NB4 (cell line): ENCODE data around the gene TLE2.

Experiments
- CTCF ChIP-seq: IDR thresholded peaks from one replicate; pipeline ENCODE4 v1.5.1; 2012; ENCODE audit warnings: low read depth, low read length
- MAX ChIP-seq: IDR thresholded peaks from 2 replicates; pipeline ENCODE4 v1.6.1; 2011; ENCODE audit warnings: low read depth, low read length
- MYC ChIP-seq: IDR thresholded peaks from 2 replicates; pipeline ENCODE4 v1.6.1; 2011; ENCODE audit warnings: low read depth, low read length

- TF ChIP-seq CTCF (peak; percentile 36), MAX (no peak), MYC (no peak)
Measured at GRCh38 chr19:2962018-2962670, 66.9 kb downstream of the TLE2 start.
